K562 (cell line): Measurements from ENCODE around the gene CALM3.

Source experiments
- CBX3 ChIP-seq, 2 experiments: IDR thresholded peaks; 1 replicate in 1 of 2; 2 replicates in 1 of 2; pipeline ENCODE4 v1.6.1; 2012; ENCODE audit warnings: inconsistent platforms in 2 of 2, low read length in 2 of 2, borderline replicate concordance in 1 of 2, control low read depth in 1 of 2
- CTCF ChIP-seq, 3 experiments: IDR thresholded peaks in 2 of 3; conservative IDR thresholded peaks in 1 of 3; 2 replicates each; pipeline ENCODE4 v1.5.1; 2011 to 2012; ENCODE audit warnings: low read length in 3 of 3, mild to moderate bottlenecking in 3 of 3, control low read depth in 2 of 3, improper control_type of control experiment in 1 of 3, inconsistent platforms in 1 of 3, low read depth in 1 of 3, mixed read lengths in 1 of 3, moderate library complexity in 1 of 3; ENCODE audit not compliant: insufficient read depth in 2 of 3
- DIDO1 ChIP-seq: fragments of 450-650 bp; IDR thresholded peaks from 2 replicates; pipeline ENCODE4 v1.6.1; 2016; ENCODE audit warnings: low read depth, missing biosample characterization, missing genetic modification characterization
- DLX4 ChIP-seq: fragments of 250-450 bp; sonication (Bioruptor Pico); IDR thresholded peaks from 2 replicates; pipeline ENCODE4 v1.6.1; 2021; ENCODE audit warnings: mild to moderate bottlenecking
- E2F4 ChIP-seq: sonication (generic); formaldehyde crosslinking; IDR thresholded peaks from 2 replicates; pipeline ENCODE4 v1.8.0; 2022; ENCODE audit warnings: mild to moderate bottlenecking, low read depth, missing genetic modification reagents
- ETS2 ChIP-seq: IDR thresholded peaks from 2 replicates; pipeline ENCODE4 v1.6.1; 2016; ENCODE audit warnings: borderline replicate concordance, missing genetic modification characterization, mild to moderate bottlenecking, moderate library complexity, missing compliant biosample characterization; ENCODE audit not compliant: poor library complexity, severe bottlenecking
- FOSL1 ChIP-seq: fragments of 200-800 bp; sonication (Bioruptor generic); conservative IDR thresholded peaks from 2 replicates; pipeline ENCODE4 v1.6.1; 2016; ENCODE audit warnings: missing genetic modification characterization, missing compliant biosample characterization
- NFIX ChIP-seq: fragments of 250-450 bp; sonication (Bioruptor Pico); IDR thresholded peaks from 2 replicates; pipeline ENCODE4 v1.4.0; 2020; ENCODE audit warnings: low read depth, mild to moderate bottlenecking, moderate library complexity
- PATZ1 ChIP-seq: fragments of 250-450 bp; sonication (Bioruptor Pico); IDR thresholded peaks from 2 replicates; pipeline ENCODE4 v1.5.0; 2020; ENCODE audit warnings: mild to moderate bottlenecking, borderline replicate concordance
- SMARCA5 ChIP-seq: fragments of 450-650 bp; IDR thresholded peaks from 2 replicates; pipeline ENCODE4 v1.6.1; 2016
- SRF ChIP-seq, 2 experiments: fragments of 250-450, 450-650 bp in 1 of 2; sonication (Bioruptor Pico) in 1 of 2; sonication (generic) in 1 of 2; formaldehyde crosslinking; IDR thresholded peaks; 2 replicates each; pipeline versions ENCODE4 v1.5.0 to v1.5.1; 2020 to 2022; ENCODE audit warnings: mild to moderate bottlenecking in 1 of 2, missing genetic modification reagents in 1 of 2

GRCh38 chr19:46591870-46592269 lies 9.3 kb upstream of the CALM3 start:
- TF ChIP-seq FOSL1 (tag) (no peak), SRF (CRISPR knock-in tag; IDR thresholded peaks at IDR 0.05) (no peak), NFIX (CRISPR knock-in tag) (no peak), CBX3 (IDR thresholded peaks at IDR 0.05; ENCODE audit: borderline replicate concordance in 1 of 2, low read length in 2 of 2) (no peak), DLX4 (no peak), DIDO1 (tag) (no peak), PATZ1 (CRISPR knock-in tag) (no peak), CTCF (IDR thresholded peaks at IDR 0.05 in 2 of 3, conservative IDR thresholded peaks at IDR 0.05 in 1 of 3; ENCODE audit: insufficient read depth in 2 of 3, low read depth in 1 of 3, low read length in 3 of 3) (no peak), SMARCA5 (no peak), E2F4 (CRISPR knock-in tag) (no peak), ETS2 (tag) (no peak)
